HEK293 (cell line): ENCODE measurements around the gene BST1.

Experiments
- CTCF ChIA-PET: fragments of 350-600 bp; formaldehyde crosslinking; extraction: SDS; loops from one replicate; lab custom pipeline; 2021; ENCODE audit warnings: antibody characterized with exemption; lab: Yijun Ruan, JAX
- POLR2A ChIA-PET: fragments of 300-600 bp; formaldehyde crosslinking; extraction: SDS; loops from one replicate; lab custom pipeline; 2020; ENCODE audit warnings: antibody characterized with exemption, inconsistent platforms; lab: Yijun Ruan, JAX
- H3K27ac ChIP-seq: fragments of 200-500 bp; sonication (Bioruptor generic); 2 replicates; pipeline ENCODE4 v1.5.1; 2014; ENCODE audit warnings: low read depth, low read length, control low read depth, inconsistent platforms; ENCODE audit errors: extremely low read depth
- H3K36me3 ChIP-seq, 2 experiments: fragments of 200-500 bp in 1 of 2; sonication (Bioruptor generic) in 1 of 2; 1 replicate in 1 of 2; 2 replicates in 1 of 2; pipeline ENCODE4 v1.5.1; 2014 to 2017; ENCODE audit warnings: inconsistent platforms in 2 of 2, low read length in 2 of 2; ENCODE audit not compliant: control insufficient read depth in 2 of 2, insufficient read depth in 1 of 2
- H3K4me1 ChIP-seq: fragments of 200-500 bp; sonication (Bioruptor generic); 2 replicates; pipeline ENCODE4 v1.5.1; 2014; ENCODE audit warnings: mild to moderate bottlenecking, low read length, inconsistent platforms; ENCODE audit not compliant: control insufficient read depth, insufficient read depth
- H3K4me3 ChIP-seq: 2 replicates; pipeline ENCODE4 v1.5.1; 2011; ENCODE audit warnings: low read depth, mild to moderate bottlenecking, control low read depth, low read length, moderate library complexity
- H3K9me3 ChIP-seq: fragments of 200-500 bp; sonication (Bioruptor generic); 2 replicates; pipeline ENCODE4 v1.5.1; 2014; ENCODE audit warnings: low read depth, low read length, inconsistent platforms; ENCODE audit not compliant: control insufficient read depth, insufficient read depth
- GLI2 ChIP-seq: fragments of 450-650 bp; formaldehyde crosslinking; IDR thresholded peaks from 2 replicates; pipeline ENCODE4; 2017; ENCODE audit warnings: missing biosample characterization, missing genetic modification characterization, low read depth, borderline replicate concordance
- KLF7 ChIP-seq: fragments of 450-650 bp; formaldehyde crosslinking; IDR thresholded peaks from 2 replicates; pipeline ENCODE4 v1.5.1; 2016; ENCODE audit warnings: missing biosample characterization, missing genetic modification characterization, borderline replicate concordance
- KLF9 ChIP-seq: fragments of 450-650 bp; formaldehyde crosslinking; IDR thresholded peaks from 2 replicates; pipeline ENCODE4 v1.5.1; 2016; ENCODE audit warnings: missing biosample characterization, missing genetic modification characterization, low read depth
- PRDM1 ChIP-seq: fragments of 450-650 bp; formaldehyde crosslinking; IDR thresholded peaks from 2 replicates; pipeline ENCODE4; 2016; ENCODE audit warnings: missing biosample characterization, missing genetic modification characterization
- RBAK ChIP-seq: fragments of 450-650 bp; formaldehyde crosslinking; IDR thresholded peaks from 2 replicates; pipeline ENCODE4 v1.5.1; 2016; ENCODE audit warnings: missing biosample characterization, missing genetic modification characterization
- SCRT2 ChIP-seq: fragments of 450-650 bp; formaldehyde crosslinking; IDR thresholded peaks from 2 replicates; pipeline ENCODE4 v1.5.1; 2016; ENCODE audit warnings: missing biosample characterization, missing genetic modification characterization
- ZFHX2 ChIP-seq: fragments of 450-650 bp; formaldehyde crosslinking; conservative IDR thresholded peaks from 2 replicates; pipeline ENCODE4 v1.5.1; 2016; ENCODE audit warnings: missing biosample characterization, missing genetic modification characterization
- ZFP69B ChIP-seq: fragments of 450-650 bp; formaldehyde crosslinking; IDR thresholded peaks from 2 replicates; pipeline ENCODE4 v1.5.1; 2016; ENCODE audit warnings: missing biosample characterization, missing genetic modification characterization
- ZNF114 ChIP-seq: fragments of 450-650 bp; formaldehyde crosslinking; IDR thresholded peaks from 2 replicates; pipeline ENCODE4 v1.5.0; 2017; ENCODE audit warnings: missing biosample characterization, missing genetic modification characterization
- ZNF221 ChIP-seq: fragments of 450-650 bp; formaldehyde crosslinking; IDR thresholded peaks from 2 replicates; pipeline ENCODE4 v1.5.1; 2017; ENCODE audit warnings: missing biosample characterization, missing genetic modification characterization, borderline replicate concordance
- ZNF223 ChIP-seq: fragments of 450-650 bp; formaldehyde crosslinking; IDR thresholded peaks from 2 replicates; pipeline ENCODE4 v1.5.1; 2016; ENCODE audit warnings: missing biosample characterization, missing genetic modification characterization
- ZNF266 ChIP-seq: fragments of 450-650 bp; formaldehyde crosslinking; IDR thresholded peaks from 2 replicates; pipeline ENCODE4 v1.5.1; 2016; ENCODE audit warnings: missing biosample characterization, missing genetic modification characterization, low read depth
- ZNF302 ChIP-seq: fragments of 450-650 bp; formaldehyde crosslinking; IDR thresholded peaks from 2 replicates; pipeline ENCODE4 v1.5.1; 2016; ENCODE audit warnings: missing biosample characterization, missing genetic modification characterization, low read depth
- ZNF362 ChIP-seq: fragments of 450-650 bp; formaldehyde crosslinking; IDR thresholded peaks from 2 replicates; pipeline ENCODE4 v1.5.1; 2016; ENCODE audit warnings: missing biosample characterization, missing genetic modification characterization
- ZNF510 ChIP-seq: fragments of 450-650 bp; formaldehyde crosslinking; IDR thresholded peaks from 2 replicates; pipeline ENCODE4 v1.5.1; 2018; ENCODE audit warnings: mild to moderate bottlenecking, missing genetic modification characterization, missing biosample characterization; ENCODE audit not compliant: insufficient replicate concordance
- ZNF529 ChIP-seq: fragments of 450-650 bp; formaldehyde crosslinking; IDR thresholded peaks from 2 replicates; pipeline ENCODE4 v1.5.1; 2017; ENCODE audit warnings: missing genetic modification characterization, missing biosample characterization; ENCODE audit not compliant: insufficient replicate concordance
- ZNF600 ChIP-seq: fragments of 450-650 bp; formaldehyde crosslinking; IDR thresholded peaks from 2 replicates; pipeline ENCODE4 v1.5.1; 2016; ENCODE audit warnings: missing biosample characterization, missing genetic modification characterization
- ZNF621 ChIP-seq: fragments of 450-650 bp; formaldehyde crosslinking; IDR thresholded peaks from 2 replicates; pipeline ENCODE4 v1.5.1; 2017; ENCODE audit warnings: missing biosample characterization, missing genetic modification characterization
- ZNF645 ChIP-seq: fragments of 450-650 bp; formaldehyde crosslinking; IDR thresholded peaks from 2 replicates; pipeline ENCODE4; 2016; ENCODE audit warnings: missing biosample characterization, missing genetic modification characterization
- ZNF792 ChIP-seq: fragments of 450-650 bp; formaldehyde crosslinking; IDR thresholded peaks from 2 replicates; pipeline ENCODE4 v1.5.1; 2016; ENCODE audit warnings: missing biosample characterization, missing genetic modification characterization

The BST1 gene

GRCh38 chr4:15766821-15767220 lies 64.0 kb downstream of the BST1 start:
- TF ChIP-seq ZNF362 (tag by site-specific recombination) (no peak), ZNF600 (tag by site-specific recombination) (no peak), KLF7 (no peak), ZNF223 (tag by site-specific recombination) (no peak), KLF9 (tag by site-specific recombination) (no peak), ZNF621 (no peak), ZNF266 (tag by site-specific recombination) (no peak), RBAK (no peak), ZNF114 (tag by site-specific recombination) (no peak), ZNF302 (tag by site-specific recombination) (no peak), ZNF510 (tag by site-specific recombination) (no peak), PRDM1 (tag by site-specific recombination) (no peak), ZNF529 (tag by site-specific recombination) (no peak), ZNF221 (tag by site-specific recombination) (no peak)
- Histone ChIP-seq H3K36me3 (no peaks in the 10 kb centered on the region), H3K4me1 (no peaks in the 10 kb centered on the region), H3K4me3 (no peak overlapping the region), H3K27ac (no peak overlapping the region), H3K9me3 (no peaks in the 10 kb centered on the region)
- CTCF ChIA-PET, result interaction anchor here (1.3 kb wide), 1 partner anchor 12 kb away, joined by 3 read pairs; no protein-coding TSS in a partner anchor
- POLR2A ChIA-PET, result no interaction called here

DNA sequence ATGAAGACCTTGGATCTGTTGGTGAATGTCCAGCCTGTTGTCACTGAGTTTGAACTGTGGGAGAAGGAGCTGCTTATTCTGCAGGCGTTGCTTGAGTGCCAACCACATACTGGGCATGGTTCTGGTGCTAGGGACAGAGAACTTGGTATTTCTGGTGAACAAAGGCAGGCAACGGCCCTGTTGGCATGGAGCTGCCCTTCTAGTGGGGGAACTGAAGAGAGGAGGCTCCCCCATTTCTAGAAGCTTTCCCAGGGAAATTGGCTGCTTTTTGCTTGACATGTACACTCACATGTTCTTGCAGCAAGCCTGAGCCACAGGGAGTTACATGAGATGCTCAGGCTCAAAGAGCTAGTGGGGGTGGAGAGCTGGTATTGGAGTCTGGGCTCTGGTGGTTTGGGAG lies 66.3 kb downstream of the BST1 start:
- CTCF ChIA-PET, result interaction anchor here (0.5 to 0.7 kb wide), 3 partner anchors 37 to 496 kb away, joined by 3 read pairs; no protein-coding TSS in a partner anchor
- H3K4me1 ChIP-seq, result no peaks in the 10 kb centered on the region
- POLR2A ChIA-PET, result no interaction called here
- no peaks in the 10 kb centered on the region for H3K36me3 ChIP-seq
- H3K27ac ChIP-seq, result no peak overlapping the region
- H3K9me3 ChIP-seq, result no peaks in the 10 kb centered on the region
- no peak overlapping the region for H3K4me3 ChIP-seq
- no peak for TF ChIP-seq ZFP69B (tag by site-specific recombination)
- TF ChIP-seq GLI2 (tag by site-specific recombination), result no peak
- TF ChIP-seq SCRT2, result no peak

DNA sequence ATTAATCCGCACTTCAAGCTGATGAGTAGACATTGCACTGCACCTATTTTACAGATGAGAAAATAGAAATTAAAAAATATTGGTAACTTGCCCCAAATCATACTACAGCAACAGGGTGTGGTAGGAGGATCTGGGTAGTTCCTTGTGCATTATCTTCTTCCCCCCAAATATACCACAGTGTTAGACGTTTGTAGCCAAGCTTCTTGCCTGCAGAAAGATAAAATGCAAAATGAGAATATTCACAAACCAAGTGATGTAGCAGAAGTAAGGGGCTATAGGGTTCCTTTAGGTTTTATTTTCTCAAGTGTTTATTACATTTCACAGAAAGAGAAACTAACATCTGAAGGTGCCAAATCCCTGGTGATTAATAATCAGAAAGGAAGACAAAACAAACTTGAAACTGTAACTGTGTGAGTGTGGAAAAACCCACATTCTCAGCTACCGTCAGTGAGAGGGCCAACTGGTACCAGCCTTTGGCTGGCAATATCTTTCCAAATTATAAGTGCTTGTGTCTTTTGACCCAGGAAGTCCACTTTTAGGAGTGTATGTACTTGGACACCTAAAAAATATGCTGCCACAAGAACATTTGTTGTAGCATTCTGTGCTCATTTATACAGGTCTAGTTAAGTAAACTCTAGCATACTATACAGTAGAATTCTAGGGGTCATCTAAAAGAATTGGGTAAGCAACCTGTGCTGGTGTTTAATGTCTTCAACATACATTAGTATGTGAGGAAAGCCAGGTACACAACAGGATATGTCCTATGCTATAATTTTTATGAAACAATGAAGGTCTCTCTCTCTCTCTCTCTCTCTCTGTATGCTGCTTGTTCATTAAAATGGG lies 68.6 kb downstream of the BST1 start:
- no peaks in the 10 kb centered on the region for H3K4me1 ChIP-seq
- CTCF ChIA-PET, result interaction anchor here (0.7 kb wide), 1 partner anchor 627 kb away, joined by 3 read pairs; no protein-coding TSS in a partner anchor
- H3K36me3 ChIP-seq, result no peaks in the 10 kb centered on the region
- no peak overlapping the region for H3K27ac ChIP-seq
- POLR2A ChIA-PET, result no interaction called here
- H3K9me3 ChIP-seq, result no peaks in the 10 kb centered on the region
- H3K4me3 ChIP-seq, result no peak overlapping the region
- TF ChIP-seq ZNF792 (tag by site-specific recombination) (no peak), ZNF645 (tag by site-specific recombination) (no peak), ZFHX2 (tag by site-specific recombination) (no peak)
- TF ChIP-seq, all 188 proteins: peak for 0
